CD4-positive, alpha-beta T cell (primary cell): ENCODE measurements around the gene YIF1A. TPM values are rescaled to one million over a fixed set of nuclear protein-coding genes. Genes with fewer than 3 reads are reported as not detected.

Experiments used
- ATAC-seq: fragments of 200-7000 bp; cut with Tn5 transposase; one replicate; pipeline ENCODE4 v1.10.0; 2022; ENCODE audit warnings: mild to moderate bottlenecking; ENCODE audit not compliant: poor library complexity
- CTCF ChIA-PET: fragments of 350-600 bp; sonication (Branson Sonifier 250); formaldehyde crosslinking; loops from one replicate; lab custom pipeline; 2021; ENCODE audit warnings: antibody characterized with exemption, inconsistent platforms; lab: Charles Lee
- POLR2A ChIA-PET: fragments of 350-600 bp; sonication (Branson Sonifier 250); formaldehyde crosslinking; loops from one replicate; lab custom pipeline; 2021; ENCODE audit warnings: antibody characterized with exemption, inconsistent platforms; lab: Charles Lee
- DNase-seq, 14 experiments: peaks; one replicate each; pipeline ENCODE4 v3.0.0-alpha.2; 2013 to 2020; ENCODE audit warnings: mixed read lengths in 2 of 14
- H3K27ac ChIP-seq, 2 donors: one replicate each; pipeline versions ENCODE4 v1.5.1 to v1.7.0; 2013; ENCODE audit warnings: low read length in 2 of 2, low read depth in 1 of 2, mild to moderate bottlenecking in 1 of 2
- H3K27me3 ChIP-seq, 2 experiments: 1 replicate in 1 of 2; 2 replicates in 1 of 2; pipeline versions ENCODE4 v1.6.1 to v1.7.0; 2013; ENCODE audit warnings: low read length in 2 of 2, control low read depth in 1 of 2, mild to moderate bottlenecking in 1 of 2, moderate library complexity in 1 of 2; ENCODE audit not compliant: insufficient read depth in 2 of 2, control insufficient read depth in 1 of 2
- H3K36me3 ChIP-seq: one replicate; pipeline ENCODE4 v1.6.1; 2013; ENCODE audit warnings: low read length, control low read depth; ENCODE audit not compliant: insufficient read depth
- H3K4me1 ChIP-seq: one replicate; pipeline ENCODE4 v1.6.1; 2013; ENCODE audit warnings: low read length, control low read depth; ENCODE audit not compliant: insufficient read depth
- H3K4me3 ChIP-seq: one replicate; pipeline ENCODE4 v1.5.1; 2013; ENCODE audit warnings: mild to moderate bottlenecking, low read length, moderate library complexity
- H3K9me3 ChIP-seq, 2 experiments: 1 replicate in 1 of 2; 2 replicates in 1 of 2; pipeline versions ENCODE4 v1.6.1 to v1.7.0; 2013; ENCODE audit warnings: low read length in 2 of 2, mild to moderate bottlenecking in 2 of 2, control low read depth in 1 of 2, moderate library complexity in 1 of 2; ENCODE audit not compliant: control insufficient read depth in 1 of 2, insufficient read depth in 1 of 2
- H3K27ac Mint-ChIP-seq: one replicate; pipeline ENCODE4 v1.8.0; 2020; ENCODE audit warnings: mixed read lengths
- H3K27me3 Mint-ChIP-seq: one replicate; pipeline ENCODE4 v1.8.0; 2021; ENCODE audit warnings: mixed read lengths
- H3K36me3 Mint-ChIP-seq: one replicate; pipeline ENCODE4 v1.8.0; 2021; ENCODE audit warnings: low read depth, mixed read lengths
- H3K4me1 Mint-ChIP-seq: one replicate; pipeline ENCODE4 v1.8.0; 2021; ENCODE audit warnings: low read depth, mixed read lengths
- H3K4me3 Mint-ChIP-seq: one replicate; pipeline ENCODE4 v1.8.0; 2020; ENCODE audit warnings: mild to moderate bottlenecking, mixed read lengths
- H3K9me3 Mint-ChIP-seq: one replicate; pipeline ENCODE4 v1.8.0; 2020; ENCODE audit warnings: mixed read lengths
- CTCF ChIP-seq: fragments of 200-600 bp; IDR thresholded peaks from one replicate; pipeline ENCODE4 v1.8.0; 2022; ENCODE audit warnings: antibody characterized with exemption, mild to moderate bottlenecking
- intact Hi-C, 2 experiments: fragments of 100-400 bp; cut with DNase I in 1 of 2; cut with micrococcal nuclease in 1 of 2; formaldehyde crosslinking; loops; one replicate each; pipeline versions ENCODE4 v1.15.1 to v1.9.0; 2023 to 2025; cut with DNase I, micrococcal nuclease
- total RNA-seq, 174 experiments: library from RNA in 2 of 174; stranded (reverse) in 2 of 174; gene quantifications; one replicate each; pipeline ENCODE4 v1.2.3 and lab custom pipeline; 2021 to 2026

The YIF1A gene
- total RNA-seq, 2 experiments from 2014 or later, result 17.4 to 21.1 TPM

- Histone ChIP-seq H3K4me3 (no peak overlapping the region), H3K27ac (no peak overlapping the region), H3K4me1 (no peaks in the 10 kb centered on the region), H3K9me3 (no peaks in the 10 kb centered on the region), H3K36me3 (peaks cover 90% of the 10 kb centered on the region), H3K27me3 (no peaks in the 10 kb centered on the region)
- no peak for ATAC-seq
- Mint-ChIP-seq H3K4me3 (no peak overlapping the region), H3K4me1 (peaks cover 6% of the 10 kb centered on the region), H3K36me3 (peaks cover 83% of the 10 kb centered on the region), H3K27ac (no peak overlapping the region), H3K9me3 (no peaks in the 10 kb centered on the region), H3K27me3 (no peaks in the 10 kb centered on the region)
- ChIA-PET CTCF (no interaction called here), POLR2A (no interaction called here)
- no peak for DNase-seq
- no peak for TF ChIP-seq CTCF
- intact Hi-C loops, result no loop called here
Observed at GRCh38 chr11:66238786-66239413, 50.0 kb downstream of the YIF1A start.

GRCh38 chr11:66237867-66238266 lies 51.1 kb downstream of the YIF1A start:
- peaks cover 86% of the 10 kb centered on the region for H3K36me3 Mint-ChIP-seq
- no peak for ATAC-seq
- Histone ChIP-seq H3K4me1 (no peaks in the 10 kb centered on the region), H3K27ac (no peak overlapping the region), H3K27me3 (no peaks in the 10 kb centered on the region), H3K9me3 (no peaks in the 10 kb centered on the region), H3K36me3 (peaks cover 91% of the 10 kb centered on the region), H3K4me3 (no peak overlapping the region)
- H3K4me3 Mint-ChIP-seq, result no peak overlapping the region
- H3K4me1 Mint-ChIP-seq, result peaks cover 6% of the 10 kb centered on the region
- intact Hi-C loops, result no loop called here
- no peaks in the 10 kb centered on the region for H3K27me3 Mint-ChIP-seq
- TF ChIP-seq CTCF, result no peak
- CTCF ChIA-PET, result interaction anchor here (0.5 kb wide), 1 partner anchor 113 kb away, joined by 3 read pairs; no protein-coding TSS in a partner anchor
- POLR2A ChIA-PET, result interaction anchor here (1.2 kb wide), 1 partner anchor 9 kb away, joined by 4 read pairs; no protein-coding TSS in a partner anchor
- no peak overlapping the region for H3K27ac Mint-ChIP-seq
- DNase-seq, result no peak
- no peaks in the 10 kb centered on the region for H3K9me3 Mint-ChIP-seq

- Histone ChIP-seq H3K27ac (no peak overlapping the region), H3K27me3 (no peaks in the 10 kb centered on the region), H3K9me3 (no peaks in the 10 kb centered on the region), H3K36me3 (peaks cover 91% of the 10 kb centered on the region), H3K4me1 (no peaks in the 10 kb centered on the region), H3K4me3 (no peak overlapping the region)
- no peaks in the 10 kb centered on the region for H3K9me3 Mint-ChIP-seq
- no peak overlapping the region for H3K4me3 Mint-ChIP-seq
- intact Hi-C loops, result no loop called here
- peaks cover 86% of the 10 kb centered on the region for H3K36me3 Mint-ChIP-seq
- DNase-seq (no peak), ATAC-seq (no peak)
- H3K4me1 Mint-ChIP-seq, result no peaks in the 10 kb centered on the region
- TF ChIP-seq CTCF, result no peak
- no peaks in the 10 kb centered on the region for H3K27me3 Mint-ChIP-seq
- CTCF ChIA-PET, result no interaction called here
- H3K27ac Mint-ChIP-seq, result no peak overlapping the region
- POLR2A ChIA-PET, result interaction anchor here (0.6 kb wide), 1 partner anchor 12 kb away, joined by 4 read pairs; no protein-coding TSS in a partner anchor
Observed at GRCh38 chr11:66235141-66235540, 53.8 kb downstream of the YIF1A start.

Other genes with a start within 250 kb of the YIF1A start
- gene GAL3ST3, start 240.0 kb downstream of the YIF1A start, total RNA-seq, result not detected
- 100 to 1,000 TPM; 182 to 196 TPM for gene SF3B2, start 236.8 kb downstream of the YIF1A start, total RNA-seq
- 100 to 1,000 TPM; 179 to 183 TPM for gene PACS1, start 218.9 kb downstream of the YIF1A start, total RNA-seq
- 10 to 100 TPM; 28.6 to 30.0 TPM for gene KLC2, start 31.4 kb downstream of the YIF1A start, total RNA-seq
- gene RAB1B, start 20.5 kb downstream of the YIF1A start, total RNA-seq, result 10 to 100 TPM; 27.4 to 29.4 TPM
- 1 to 10 TPM; 4.1 to 6.2 TPM for gene CNIH2, start 11.0 kb downstream of the YIF1A start, total RNA-seq
- under 1 TPM; 0.11 to 0.14 TPM for gene TMEM151A, start 2.8 kb upstream of the YIF1A start, total RNA-seq
- 1 to 10 TPM; 3.3 to 3.4 TPM for gene CD248, start 27.9 kb upstream of the YIF1A start, total RNA-seq
- gene RIN1, start 47.3 kb upstream of the YIF1A start, total RNA-seq, result 1 to 10 TPM; 1.2 to 1.6 TPM
- 10 to 100 TPM; 52.7 to 58.4 TPM for gene BRMS1, start 56.0 kb upstream of the YIF1A start, total RNA-seq
- gene B4GAT1, start 58.5 kb upstream of the YIF1A start, total RNA-seq, result 1 to 10 TPM; 1.9 to 2.0 TPM
- 1 to 10 TPM; 9.7 TPM for gene SLC29A2, start 82.6 kb upstream of the YIF1A start, total RNA-seq
- gene NPAS4, start 131.9 kb upstream of the YIF1A start, total RNA-seq, result not detected
- gene MRPL11, start 149.7 kb upstream of the YIF1A start, total RNA-seq, result 10 to 100 TPM; 17.7 to 21.0 TPM
- 10 to 100 TPM; 20.7 to 23.8 TPM for gene PELI3, start 177.8 kb upstream of the YIF1A start, total RNA-seq
- gene DPP3, start 191.3 kb upstream of the YIF1A start, total RNA-seq, result 10 to 100 TPM; 16.9 to 17.7 TPM
- gene BBS1, start 221.5 kb upstream of the YIF1A start, total RNA-seq, result 10 to 100 TPM; 11.7 to 11.9 TPM